ENCODE data around the gene BTBD18. TPM values are rescaled to one million over a fixed set of nuclear protein-coding genes. Genes with fewer than 3 reads are reported as not detected.

The BTBD18 gene
- total and polyA plus RNA-seq, 8 donors = not detected

DNA sequence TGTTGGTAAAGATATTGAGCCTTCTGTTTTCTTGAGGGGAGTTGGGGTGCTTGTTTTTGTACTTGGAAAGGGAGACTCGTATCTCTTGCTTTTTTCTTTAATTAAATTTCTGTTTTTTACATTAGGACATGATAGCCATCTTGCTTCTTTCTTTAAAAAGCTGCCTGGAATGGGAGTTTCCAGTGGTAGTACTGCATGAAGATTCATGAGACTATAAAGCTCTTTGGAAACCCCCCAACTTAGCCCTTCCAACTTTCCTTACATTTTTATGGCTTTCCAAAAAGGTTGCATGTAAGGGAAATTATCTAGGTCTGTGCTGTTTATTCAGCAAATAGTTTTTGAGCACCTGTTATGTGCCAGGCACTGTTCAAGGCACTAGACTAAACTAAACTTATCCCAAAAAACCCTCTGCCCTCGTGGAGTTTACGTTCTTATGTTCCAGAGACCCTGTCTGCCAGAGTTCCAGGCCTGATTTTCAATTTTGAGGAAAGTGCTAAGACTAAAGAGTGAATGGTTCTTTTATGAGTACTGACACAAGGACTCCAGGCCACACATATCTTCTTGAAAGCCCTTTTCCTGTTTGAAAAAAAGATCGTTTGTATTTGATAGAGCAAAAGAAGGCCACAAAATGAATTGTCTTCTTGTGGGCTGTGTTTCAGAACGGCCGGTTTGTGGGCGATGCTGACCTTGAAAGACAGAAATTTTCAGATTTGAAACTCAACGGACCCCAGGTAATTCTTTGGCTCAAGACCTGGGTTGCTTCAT lies 41.9 kb upstream of the BTBD18 start:
- WGBS, 5 donors = 51 to 57% (median 52%) methylated on average over 8 of the region's 8 CpGs

DNA sequence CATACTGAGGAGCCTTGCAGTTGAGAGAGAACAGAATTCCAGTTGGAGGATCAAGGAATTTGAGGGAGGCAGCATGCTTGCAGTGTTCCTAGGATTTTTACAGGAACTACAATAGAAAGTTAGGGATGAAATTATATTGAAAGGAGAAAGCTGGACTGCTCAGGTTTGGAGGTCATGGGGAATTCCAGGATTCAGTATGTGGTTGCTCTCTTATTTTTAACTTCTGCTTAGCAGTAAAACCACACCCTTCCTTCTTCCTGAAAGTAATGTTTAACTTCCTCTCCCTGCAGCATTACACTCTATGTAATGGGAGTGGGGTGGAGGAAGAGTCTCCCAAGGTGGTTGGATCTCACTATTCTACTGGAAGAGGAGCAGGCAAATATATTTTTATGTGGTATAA lies 41.3 kb upstream of the BTBD18 start:
- peak overlapping the region in 1 of 4 donors; percentile 1 for H3K4me3 ChIP-seq
- H3K27ac ChIP-seq = peak overlapping the region; percentile 68 to 92 (median 77)
- H3K4me1 ChIP-seq = peaks cover 50 to 88% (median 69%) of the 10 kb centered on the region in 4 donors
- no peaks in the 10 kb centered on the region for H3K9me3 ChIP-seq
- peaks cover 24 to 53% (median 52%) of the 10 kb centered on the region in 4 donors for H3K36me3 ChIP-seq
- DNase-seq = peak in 1 of 2 donors; percentile 54
- H3K27me3 ChIP-seq = no peaks in the 10 kb centered on the region
- TF ChIP-seq POLR2A (IDR thresholded peaks at IDR 0.05) = no peak
- peak in 2 of 3 donors; percentile 14 to 38 for TF ChIP-seq POLR2AphosphoS5 (IDR thresholded peaks at IDR 0.05)
- TF ChIP-seq EP300 (IDR thresholded peaks at IDR 0.05) = no peak
- TF ChIP-seq, protein P1, sequence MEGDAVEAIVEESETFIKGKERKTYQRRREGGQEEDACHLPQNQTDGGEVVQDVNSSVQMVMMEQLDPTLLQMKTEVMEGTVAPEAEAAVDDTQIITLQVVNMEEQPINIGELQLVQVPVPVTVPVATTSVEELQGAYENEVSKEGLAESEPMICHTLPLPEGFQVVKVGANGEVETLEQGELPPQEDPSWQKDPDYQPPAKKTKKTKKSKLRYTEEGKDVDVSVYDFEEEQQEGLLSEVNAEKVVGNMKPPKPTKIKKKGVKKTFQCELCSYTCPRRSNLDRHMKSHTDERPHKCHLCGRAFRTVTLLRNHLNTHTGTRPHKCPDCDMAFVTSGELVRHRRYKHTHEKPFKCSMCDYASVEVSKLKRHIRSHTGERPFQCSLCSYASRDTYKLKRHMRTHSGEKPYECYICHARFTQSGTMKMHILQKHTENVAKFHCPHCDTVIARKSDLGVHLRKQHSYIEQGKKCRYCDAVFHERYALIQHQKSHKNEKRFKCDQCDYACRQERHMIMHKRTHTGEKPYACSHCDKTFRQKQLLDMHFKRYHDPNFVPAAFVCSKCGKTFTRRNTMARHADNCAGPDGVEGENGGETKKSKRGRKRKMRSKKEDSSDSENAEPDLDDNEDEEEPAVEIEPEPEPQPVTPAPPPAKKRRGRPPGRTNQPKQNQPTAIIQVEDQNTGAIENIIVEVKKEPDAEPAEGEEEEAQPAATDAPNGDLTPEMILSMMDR (IDR thresholded peaks at IDR 0.05) = no peak
- intact Hi-C loops (cut with DNase I; ENCODE audit: low total_unique reads) = no loop called here

More for the DNA sequence above, 41.9 kb upstream of the BTBD18 start:
- intact Hi-C loops (cut with DNase I; ENCODE audit: low total_unique reads) = no loop called here
- Histone ChIP-seq H3K27ac (peak overlapping the region; percentile 17 to 92 (median 76)), H3K36me3 (peaks cover 31 to 60% (median 56%) of the 10 kb centered on the region in 4 donors), H3K4me3 (no peak overlapping the region), H3K27me3 (no peaks in the 10 kb centered on the region), H3K9me3 (no peaks in the 10 kb centered on the region), H3K4me1 (peaks cover 49 to 88% (median 70%) of the 10 kb centered on the region in 4 donors)
- no peak for TF ChIP-seq EP300 (IDR thresholded peaks at IDR 0.05)
- no peak for TF ChIP-seq POLR2A (IDR thresholded peaks at IDR 0.05)
- no peak for TF ChIP-seq POLR2AphosphoS5 (IDR thresholded peaks at IDR 0.05)
- TF ChIP-seq, protein P1 (IDR thresholded peaks at IDR 0.05) = no peak
- DNase-seq = no peak

DNA sequence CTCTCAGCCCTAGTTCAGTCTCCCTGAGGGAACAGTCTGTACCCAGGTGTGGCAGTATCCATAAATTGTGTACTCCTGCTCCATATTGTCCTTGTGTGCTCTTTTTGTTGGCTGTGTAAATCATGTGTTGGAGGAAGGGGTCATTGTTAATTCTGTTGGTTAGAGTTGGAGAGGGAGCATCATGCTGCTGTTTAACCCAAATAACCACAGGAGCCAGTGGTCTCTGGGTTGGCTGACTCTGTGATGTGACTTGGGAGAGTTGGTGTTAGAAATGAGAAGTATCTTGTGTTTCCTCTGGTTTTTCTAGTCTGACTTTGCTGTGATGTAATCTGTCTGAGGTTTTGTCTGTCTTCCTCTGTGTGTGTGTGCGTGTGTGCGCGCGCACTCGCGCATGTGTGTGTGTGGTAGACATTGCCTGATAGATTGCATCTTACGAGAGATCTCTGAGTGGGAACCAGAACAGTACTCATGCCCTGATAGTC lies 40.5 kb upstream of the BTBD18 start:
- no peaks in the 10 kb centered on the region for H3K9me3 ChIP-seq
- peaks cover 18 to 45% (median 44%) of the 10 kb centered on the region in 4 donors for H3K36me3 ChIP-seq
- WGBS, 5 donors = 76 to 83% (median 80%) methylated on average over 7 of the region's 7 CpGs
- no peaks in the 10 kb centered on the region for H3K27me3 ChIP-seq
- H3K4me3 ChIP-seq = peak overlapping the region in 1 of 4 donors; percentile 1
- H3K27ac ChIP-seq = peak overlapping the region; percentile 68 to 92 (median 77)
- DNase-seq = peak; percentile 68 to 80
- TF ChIP-seq POLR2AphosphoS5 (IDR thresholded peaks at IDR 0.05) (no peak), POLR2A (IDR thresholded peaks at IDR 0.05) (no peak), EP300 (IDR thresholded peaks at IDR 0.05) (no peak)
- TF ChIP-seq, protein P1 (IDR thresholded peaks at IDR 0.05) = no peak
- intact Hi-C loops (cut with DNase I; ENCODE audit: low total_unique reads) = no loop called here
- peaks cover 57 to 90% (median 73%) of the 10 kb centered on the region in 4 donors for H3K4me1 ChIP-seq

DNA sequence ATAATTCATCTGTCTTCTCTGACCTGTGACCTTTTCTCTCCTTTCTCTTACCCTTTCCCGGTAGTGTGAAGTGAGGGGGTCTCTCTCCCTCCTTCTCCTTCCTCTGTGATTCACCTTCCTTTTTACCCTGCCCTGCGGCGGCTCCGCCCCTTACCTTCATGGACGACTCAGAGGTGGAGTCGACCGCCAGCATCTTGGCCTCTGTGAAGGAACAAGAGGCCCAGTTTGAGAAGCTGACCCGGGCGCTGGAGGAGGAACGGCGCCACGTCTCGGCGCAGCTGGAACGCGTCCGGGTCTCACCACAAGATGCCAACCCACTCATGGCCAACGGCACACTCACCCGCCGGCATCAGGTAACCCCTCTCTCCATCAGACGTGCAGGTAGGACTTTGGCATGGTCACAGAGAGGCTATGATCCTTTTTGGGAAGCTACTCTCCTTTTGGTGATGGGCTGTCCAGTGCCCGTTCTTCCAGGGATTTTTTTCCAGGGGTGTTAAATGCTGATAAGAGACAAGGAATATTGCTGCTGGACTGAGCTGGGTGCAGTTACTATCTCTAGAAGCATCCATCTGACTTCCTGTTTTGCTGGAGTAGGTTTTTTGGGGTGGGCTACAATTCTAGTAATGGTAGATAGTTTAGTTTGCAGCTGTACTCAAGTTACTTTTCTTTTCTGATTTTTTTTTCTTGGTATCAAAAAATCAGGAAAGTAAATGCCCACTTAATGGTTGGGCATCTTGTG lies 39.9 kb upstream of the BTBD18 start:
- intact Hi-C loops (cut with DNase I; ENCODE audit: low total_unique reads) = no loop called here
- no peak for DNase-seq
- H3K27me3 ChIP-seq = no peaks in the 10 kb centered on the region

More for the DNA sequence above, 39.9 kb upstream of the BTBD18 start:
- TF ChIP-seq EP300 (IDR thresholded peaks at IDR 0.05) (no peak), POLR2A (IDR thresholded peaks at IDR 0.05) (no peak), POLR2AphosphoS5 (IDR thresholded peaks at IDR 0.05) (no peak)
- TF ChIP-seq, protein P1 (IDR thresholded peaks at IDR 0.05) = no peak
- Histone ChIP-seq H3K9me3 (no peaks in the 10 kb centered on the region), H3K4me3 (peak overlapping the region in 1 of 4 donors; percentile 3), H3K4me1 (peaks cover 63 to 96% (median 79%) of the 10 kb centered on the region in 4 donors), H3K36me3 (peaks cover 12 to 39% (median 38%) of the 10 kb centered on the region in 4 donors), H3K27ac (peak overlapping the region; percentile 68 to 92 (median 77))
- WGBS, 5 donors = 84 to 90% (median 87%) methylated on average over 22 of the region's 22 CpGs
